COLO668 (cell line): ENCODE measurements around the gene NLRC5.
"Not testable (repeated sequence)": the region's sequence is repeated elsewhere in the genome, so short reads cannot be mapped to it uniquely, and the experiment has no call there.

Experiments used
- DNase-seq: peaks from one replicate; lab custom pipeline; 2025; ENCODE audit not compliant: unreplicated experiment; lab: John Stamatoyannopoulos, UW

The NLRC5 gene

DNA sequence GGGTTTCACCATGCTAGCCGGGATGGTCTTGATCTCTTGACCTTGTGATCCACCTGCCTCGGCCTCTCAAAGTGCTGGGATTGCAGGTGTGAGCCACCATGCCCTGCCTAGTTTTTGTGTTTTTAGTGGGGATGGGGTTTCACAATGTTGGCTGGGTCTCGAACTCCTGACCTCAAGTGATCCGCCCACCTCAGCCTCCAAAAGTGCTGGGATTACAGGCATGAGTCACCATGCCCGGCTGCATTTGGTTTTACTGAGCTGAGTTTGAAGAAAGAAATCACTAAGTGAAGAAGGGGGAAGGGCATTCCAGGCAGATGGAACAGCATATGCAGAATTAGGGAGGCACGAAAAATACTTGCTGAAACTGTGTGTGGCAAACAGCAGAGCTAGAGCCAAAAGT is 110.6 kb downstream of the NLRC5 start:
- not testable (repeated sequence) for DNase-seq

DNA sequence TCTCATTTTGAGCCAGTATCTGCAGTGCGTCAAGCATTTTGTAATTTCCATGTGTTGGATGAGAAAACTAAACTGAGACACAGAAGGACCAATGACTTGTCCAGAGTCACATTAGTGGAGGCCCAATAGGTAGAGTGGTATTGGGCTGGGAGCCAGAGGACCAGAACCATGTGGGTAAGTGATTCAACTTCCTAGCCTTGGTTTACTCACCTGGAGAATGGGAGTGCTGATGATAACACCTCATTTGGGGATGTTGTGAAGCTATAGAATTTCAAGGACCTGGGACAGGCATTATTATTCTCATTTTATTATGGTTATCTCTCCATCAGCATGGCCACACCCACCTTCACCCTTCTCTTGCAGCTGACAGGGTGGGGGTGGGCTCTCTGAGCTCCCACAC is 111.1 kb downstream of the NLRC5 start:
- DNase-seq = no peak

DNA sequence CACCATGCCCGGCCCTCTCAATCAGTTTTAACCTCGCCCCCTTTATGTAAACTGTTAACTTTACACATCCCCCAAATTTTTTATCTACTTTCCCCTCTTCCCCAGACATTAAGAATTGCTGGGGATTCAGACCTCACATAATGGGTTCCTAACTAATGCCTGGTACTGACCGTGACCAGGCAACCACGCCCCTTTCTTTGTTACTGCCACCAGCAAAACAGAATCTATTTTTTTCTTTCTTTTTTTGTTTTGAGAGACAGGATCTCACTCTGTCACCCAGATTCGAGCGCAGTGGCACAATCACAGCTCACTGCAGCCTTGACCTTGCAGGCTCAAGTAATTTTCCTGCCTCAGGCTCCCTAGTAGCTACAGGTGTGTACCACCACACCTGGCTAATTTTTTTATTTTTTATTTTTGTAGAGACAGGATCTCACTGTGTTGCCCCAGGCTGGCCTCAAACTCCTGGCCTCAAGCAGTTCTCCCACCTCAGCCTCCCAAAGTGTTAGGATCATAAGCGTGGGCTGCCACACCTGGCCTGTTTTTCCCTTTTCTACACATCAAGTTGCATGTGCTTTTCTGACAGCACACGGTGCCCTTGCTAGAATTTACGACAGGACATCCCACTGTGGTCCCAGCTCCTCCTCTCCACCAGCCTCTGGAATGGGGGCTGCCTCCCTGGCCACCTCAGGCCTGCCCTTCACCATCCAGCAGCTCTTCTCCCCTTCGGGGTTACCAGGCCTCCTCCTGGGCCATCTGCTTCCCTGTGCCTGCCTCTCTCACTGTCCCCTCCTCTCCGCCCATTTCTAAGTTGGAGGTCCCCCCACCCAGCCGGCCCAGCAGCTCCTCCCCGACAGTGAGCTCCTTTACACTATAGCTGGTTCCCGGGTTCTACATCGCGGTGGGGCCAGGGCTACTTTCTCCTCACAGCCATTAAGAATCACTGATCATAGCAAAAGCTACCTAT is 113.8 kb downstream of the NLRC5 start:
- DNase-seq = no peak

DNA sequence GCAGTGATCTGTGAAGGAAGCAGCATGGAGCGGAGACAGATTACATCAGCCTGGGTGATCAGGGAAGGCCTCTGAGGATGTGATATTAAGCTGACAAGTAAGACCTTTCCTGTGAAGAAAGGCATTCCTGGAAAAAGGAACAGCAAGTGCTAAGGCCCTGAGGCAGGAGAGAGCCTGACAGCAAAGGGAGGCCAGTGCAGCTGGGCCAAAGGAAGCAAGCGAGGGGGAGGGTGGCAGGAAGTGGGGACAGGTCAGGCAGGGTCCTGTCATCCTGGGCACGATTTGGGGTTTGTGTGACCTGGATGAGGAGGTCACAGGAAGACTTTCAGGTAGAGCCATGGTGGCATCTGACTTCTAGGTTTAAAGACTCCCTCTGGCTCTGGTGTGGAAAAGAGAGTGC is 115.3 kb downstream of the NLRC5 start:
- no peak for DNase-seq

DNA sequence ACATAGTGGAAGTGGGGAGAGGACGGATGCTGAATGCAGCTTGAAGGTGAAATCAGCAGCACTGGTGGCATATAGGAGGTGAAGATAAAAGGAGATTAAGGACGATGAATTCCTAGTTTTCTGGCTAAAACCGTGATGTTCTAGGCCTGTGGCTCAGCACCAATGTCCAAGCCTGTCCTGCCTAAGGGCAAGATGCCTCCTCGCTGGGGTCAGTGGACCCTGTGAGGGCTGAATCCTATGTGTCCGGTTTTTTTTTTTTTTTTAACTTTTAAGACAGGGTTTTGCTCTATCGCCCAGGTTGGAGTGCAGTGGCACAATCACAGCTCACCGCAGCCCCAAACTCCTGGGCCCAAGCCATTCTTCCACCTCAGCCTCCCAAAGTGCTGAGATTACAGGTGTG is 115.8 kb downstream of the NLRC5 start:
- DNase-seq = no peak

DNA sequence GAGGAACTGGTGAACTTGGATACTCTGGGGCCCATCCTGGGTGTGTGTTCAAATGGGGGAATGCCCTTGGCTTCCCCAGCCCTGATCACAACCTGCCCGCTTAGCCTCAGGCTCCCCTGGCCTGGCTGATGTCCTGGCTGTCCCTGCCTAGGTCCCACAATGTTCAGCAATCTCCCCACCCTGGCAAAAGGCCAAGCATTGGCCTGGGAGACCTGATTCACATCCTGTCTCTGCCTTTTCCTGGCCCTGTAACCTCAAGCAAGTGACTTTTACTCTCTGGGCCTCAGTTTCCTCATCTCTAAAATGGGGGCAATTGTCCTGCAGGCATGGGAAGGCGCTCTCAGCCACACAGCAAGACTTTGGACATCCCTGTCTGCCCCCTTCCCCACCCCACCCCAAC is 117.4 kb downstream of the NLRC5 start:
- DNase-seq = peak; percentile 9

DNA sequence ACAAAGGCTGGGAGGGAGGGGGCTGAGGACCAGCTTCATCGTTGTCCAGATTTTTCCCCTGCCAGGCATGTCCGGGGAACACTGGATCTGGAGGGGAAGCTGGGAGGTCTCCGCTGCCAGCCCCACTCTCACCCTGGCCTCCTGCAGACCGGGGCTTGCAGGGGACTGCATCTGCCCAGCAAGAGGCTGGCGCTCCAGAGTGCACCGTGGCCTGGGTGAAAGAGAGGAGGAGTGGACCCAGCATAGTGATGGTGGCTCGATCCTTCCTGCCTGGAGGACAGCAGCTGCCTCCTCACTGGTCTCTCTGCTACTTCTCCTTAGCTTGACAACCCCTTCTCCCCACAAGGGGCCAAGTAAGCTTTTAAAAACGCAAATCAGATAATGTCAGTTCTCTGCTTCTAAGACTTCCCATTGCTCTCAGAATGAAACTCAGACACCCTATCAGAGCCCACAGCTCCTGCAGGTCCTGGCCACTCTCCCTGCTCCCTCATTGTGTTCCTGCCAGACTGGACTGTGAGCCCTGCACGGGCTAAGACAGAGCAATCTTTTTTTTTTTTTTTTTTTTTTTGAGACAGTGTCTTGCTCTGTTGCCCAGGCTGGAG is 118.1 kb downstream of the NLRC5 start:
- no peak for DNase-seq

DNA sequence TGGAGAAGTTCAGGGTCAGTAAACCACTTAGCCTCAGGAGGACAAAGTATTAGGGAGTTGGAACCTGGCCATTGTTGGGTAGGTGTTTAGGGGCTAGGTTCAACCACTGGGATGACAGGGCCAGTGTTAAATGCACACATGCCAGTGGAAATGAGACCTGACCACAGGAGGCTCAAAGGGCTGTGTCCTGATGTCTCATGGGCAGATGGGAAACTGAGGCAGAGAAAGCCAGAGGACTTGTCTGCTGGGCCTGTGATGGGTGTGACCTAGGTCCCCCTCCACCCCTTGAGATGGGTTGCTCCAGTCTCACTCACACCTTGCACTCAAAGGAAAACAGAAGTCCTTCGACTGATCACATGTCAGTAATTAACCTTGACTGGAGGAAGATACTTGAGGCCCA is 119.1 kb downstream of the NLRC5 start:
- DNase-seq = no peak

DNA sequence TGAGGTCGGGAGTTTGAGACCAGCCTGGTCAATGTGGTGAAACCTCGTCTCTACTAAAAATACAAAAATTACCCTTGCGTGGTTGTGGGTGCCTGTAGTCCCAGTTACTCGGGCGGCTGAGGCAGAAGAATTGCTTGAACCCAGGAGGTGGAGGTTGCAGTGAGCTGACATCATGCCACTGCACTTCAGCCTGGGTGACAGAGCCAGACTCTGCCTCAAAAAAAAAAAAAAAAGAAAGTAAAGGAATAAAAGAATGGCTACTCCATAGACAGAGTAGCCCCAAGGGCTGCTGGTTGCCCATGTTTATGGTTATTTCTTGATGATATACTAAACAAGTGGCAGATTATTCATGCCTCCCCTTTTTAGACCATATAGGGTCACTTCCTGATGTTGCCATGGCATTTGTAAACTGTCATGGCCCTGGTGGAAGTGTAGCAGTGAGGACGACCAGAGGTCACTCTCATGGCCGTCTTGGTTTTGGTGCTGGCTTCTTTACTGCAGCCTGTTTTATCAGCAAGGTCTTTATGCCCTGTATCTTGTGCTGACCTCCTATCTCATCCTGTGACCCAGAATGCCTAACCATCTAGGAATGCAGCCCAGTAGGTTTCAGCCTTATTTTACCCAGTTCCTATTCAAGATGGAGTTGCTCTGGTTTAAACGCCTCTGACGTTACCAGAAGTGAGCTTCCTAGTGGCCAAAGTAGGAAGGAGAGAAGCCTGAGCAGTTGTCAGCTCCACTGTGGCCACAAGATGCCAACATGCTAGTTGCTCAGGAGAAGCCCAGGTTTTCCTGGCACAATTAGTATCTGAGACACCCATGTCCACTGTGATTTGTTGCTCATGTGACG is 120.1 kb downstream of the NLRC5 start:
- DNase-seq = not testable (repeated sequence)

DNA sequence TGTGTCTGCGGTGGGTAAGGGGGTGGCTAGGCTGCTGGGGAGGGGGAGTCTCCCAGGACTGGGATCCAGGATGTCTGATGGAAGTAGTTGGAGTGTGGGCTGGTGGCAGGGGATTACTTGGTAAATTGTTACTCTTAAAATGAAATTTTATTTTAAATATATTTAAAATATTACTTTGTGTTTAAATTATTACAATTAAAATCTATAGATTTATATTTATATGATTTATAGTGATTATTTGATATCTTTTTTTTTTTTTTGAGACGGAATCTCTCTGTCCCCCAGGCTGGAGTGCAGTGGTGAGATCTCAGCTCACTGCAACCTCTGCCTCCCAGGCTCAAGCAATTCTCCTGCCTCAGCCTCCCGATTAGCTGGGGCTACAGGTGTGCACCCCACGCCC is 121.6 kb downstream of the NLRC5 start:
- DNase-seq = no peak

DNA sequence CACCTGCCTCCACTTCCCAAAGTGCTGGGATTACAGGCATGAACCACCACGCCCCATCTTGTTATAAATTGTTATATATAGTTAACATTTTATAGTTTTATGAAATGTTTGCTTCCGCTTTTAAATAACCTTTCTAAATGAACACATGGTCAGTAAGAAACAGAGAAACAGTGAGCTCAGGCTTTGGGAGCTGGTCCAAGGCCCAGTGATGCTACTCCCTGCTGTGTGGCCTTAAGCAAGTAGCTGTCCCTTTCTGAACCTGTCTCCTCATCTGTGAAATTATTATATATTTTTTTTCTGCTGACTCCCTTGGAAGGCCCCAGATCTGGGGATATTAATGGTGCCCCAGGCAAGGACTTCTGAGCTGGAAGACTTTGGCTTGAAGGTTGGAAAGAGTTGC is 122.1 kb downstream of the NLRC5 start:
- no peak for DNase-seq

DNA sequence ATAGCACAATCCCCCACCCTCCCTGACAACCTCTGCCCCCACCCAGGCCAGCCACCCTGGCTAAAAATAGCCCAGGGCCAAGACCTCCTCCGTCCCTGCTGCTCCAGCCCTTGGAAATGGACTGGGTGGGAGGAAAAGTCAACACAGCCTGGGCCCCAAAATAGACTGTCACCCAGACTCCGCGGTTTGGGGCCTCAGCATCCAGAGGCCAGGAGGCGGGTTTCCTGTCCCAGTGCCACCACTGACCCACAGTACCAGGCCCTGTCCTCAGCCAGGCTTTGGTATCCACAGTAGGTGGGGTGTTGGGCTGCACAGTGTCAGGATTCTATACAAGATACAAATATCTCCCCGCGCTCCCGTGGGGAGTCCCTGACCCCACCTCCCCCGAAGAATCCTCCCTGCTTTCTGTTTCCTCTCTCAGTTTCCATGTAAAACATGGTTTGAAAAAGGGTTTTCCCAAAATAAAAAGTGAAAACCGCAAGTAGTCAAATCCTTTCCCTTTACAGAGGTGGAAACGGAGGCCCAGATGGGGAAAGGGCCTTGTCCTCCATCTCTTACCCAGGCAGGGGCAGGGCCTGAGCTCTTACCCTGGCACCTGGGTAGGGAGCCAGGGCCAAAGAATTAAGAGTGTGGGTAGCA is 123.2 kb downstream of the NLRC5 start:
- DNase-seq = no peak

DNA sequence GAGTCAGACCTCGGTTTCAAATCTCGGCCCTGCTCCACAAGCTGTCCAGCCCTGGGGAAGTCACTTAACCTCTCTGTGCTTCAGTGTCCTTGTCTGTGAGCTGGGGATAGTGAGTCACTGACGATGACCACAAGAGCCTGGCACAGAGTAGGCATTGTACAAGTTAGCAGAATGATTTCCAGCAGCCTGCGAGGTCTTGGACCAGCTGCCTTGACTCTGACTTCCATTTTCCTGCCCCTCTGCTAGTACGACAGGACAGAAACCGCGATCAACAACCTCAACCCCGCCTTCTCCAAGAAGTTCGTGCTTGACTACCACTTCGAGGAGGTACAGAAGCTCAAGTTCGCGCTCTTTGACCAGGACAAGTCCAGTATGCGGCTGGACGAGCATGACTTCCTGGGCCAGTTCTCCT is 123.7 kb downstream of the NLRC5 start:
- DNase-seq = no peak

DNA sequence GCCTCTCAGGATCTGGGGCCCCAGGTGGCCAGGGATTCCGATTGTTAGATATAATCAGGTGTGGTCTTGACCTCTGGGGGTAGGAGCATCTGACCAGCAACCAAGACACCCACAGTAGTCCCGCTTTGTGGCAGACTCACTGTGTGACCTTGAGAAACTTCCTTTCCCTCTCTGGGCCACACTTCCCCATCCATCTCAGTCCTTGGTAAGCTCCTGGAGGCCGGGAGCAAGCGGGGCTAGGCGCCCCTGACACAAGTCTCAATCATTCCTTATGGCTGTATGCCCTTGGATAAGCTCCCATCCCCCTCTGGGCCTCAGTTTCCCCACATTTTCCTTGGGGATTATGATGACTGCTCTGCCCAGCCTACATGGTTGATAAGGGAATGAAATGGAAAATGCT is 124.3 kb downstream of the NLRC5 start:
- no peak for DNase-seq

DNA sequence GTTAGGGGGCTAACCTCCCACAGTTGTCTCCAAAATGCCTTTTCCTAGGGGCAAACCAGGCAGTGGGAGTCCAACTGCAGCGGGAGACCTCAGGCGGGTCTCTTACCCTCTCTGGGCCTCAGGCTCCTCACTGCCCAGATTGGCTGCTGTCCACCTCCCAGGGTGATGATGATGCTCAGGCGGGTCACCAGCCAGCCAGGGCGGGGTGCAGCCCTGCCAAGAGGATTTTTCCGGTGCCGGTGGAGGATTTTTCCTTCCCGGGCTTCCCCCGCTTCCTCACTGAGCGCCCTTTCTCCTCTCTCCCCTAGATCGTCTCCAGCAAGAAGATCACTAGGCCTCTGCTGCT is 125.8 kb downstream of the NLRC5 start:
- no peak for DNase-seq

DNA sequence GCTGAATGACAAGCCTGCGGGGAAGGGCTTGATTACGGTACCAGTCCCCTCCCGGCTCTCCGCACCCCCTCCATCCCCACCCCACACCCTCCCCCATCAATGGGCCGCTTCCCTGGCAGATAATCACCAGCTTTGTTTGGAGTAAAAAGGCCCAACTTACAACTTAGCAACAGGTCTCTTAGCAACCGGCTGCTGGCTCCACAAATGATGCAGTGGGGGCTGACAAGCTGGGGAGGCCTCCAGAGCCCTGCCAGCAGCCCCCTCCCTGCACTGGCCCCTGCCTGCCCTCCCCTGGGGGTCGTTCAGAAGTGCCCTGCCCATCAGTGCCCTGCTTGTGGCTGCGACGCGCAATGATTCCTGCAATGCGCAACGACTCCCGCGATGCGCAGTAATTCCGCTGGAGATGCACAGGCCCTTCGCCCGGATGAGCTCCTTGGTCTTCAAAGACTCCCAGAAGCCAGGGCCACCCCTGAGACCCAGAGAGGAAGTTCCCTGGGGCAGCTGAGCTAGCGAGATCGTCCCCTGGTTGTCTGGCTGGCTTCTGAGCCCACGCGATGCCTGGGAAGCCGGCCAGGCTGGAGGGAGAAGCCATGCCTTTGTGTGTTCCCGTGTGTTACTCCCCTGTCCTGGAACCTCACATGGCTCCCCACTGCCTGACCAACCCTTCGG is 126.3 kb downstream of the NLRC5 start:
- no peak for DNase-seq

DNA sequence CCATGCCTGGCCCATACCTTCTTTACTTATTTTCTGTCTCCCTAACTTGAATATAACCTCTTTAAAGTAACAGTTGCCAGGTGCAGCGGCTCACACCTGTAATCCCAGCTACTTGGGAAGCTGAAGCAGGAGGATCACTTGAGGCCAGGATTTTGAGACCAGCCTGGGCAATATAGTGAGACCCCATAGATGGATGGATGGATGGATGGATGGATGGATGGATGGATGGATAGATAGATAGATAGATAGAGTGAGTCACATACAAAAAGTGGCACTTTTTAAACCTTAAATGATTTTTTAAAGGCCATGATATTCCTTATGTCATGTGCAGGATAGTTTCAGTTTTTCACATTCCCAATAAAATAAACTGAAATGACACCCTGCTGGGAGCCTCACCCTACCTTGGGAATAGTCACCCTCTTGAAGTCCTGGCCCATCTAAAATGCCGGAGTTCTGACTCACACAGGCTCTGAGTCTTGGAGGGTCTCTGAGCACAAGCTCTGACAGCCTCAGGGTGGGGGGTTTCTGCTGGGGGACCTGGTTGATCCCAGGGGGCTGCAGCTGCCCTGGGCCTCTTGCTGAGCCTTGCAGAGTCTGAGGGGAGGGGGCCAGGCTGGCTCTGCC is 129.2 kb downstream of the NLRC5 start:
- DNase-seq = no peak

DNA sequence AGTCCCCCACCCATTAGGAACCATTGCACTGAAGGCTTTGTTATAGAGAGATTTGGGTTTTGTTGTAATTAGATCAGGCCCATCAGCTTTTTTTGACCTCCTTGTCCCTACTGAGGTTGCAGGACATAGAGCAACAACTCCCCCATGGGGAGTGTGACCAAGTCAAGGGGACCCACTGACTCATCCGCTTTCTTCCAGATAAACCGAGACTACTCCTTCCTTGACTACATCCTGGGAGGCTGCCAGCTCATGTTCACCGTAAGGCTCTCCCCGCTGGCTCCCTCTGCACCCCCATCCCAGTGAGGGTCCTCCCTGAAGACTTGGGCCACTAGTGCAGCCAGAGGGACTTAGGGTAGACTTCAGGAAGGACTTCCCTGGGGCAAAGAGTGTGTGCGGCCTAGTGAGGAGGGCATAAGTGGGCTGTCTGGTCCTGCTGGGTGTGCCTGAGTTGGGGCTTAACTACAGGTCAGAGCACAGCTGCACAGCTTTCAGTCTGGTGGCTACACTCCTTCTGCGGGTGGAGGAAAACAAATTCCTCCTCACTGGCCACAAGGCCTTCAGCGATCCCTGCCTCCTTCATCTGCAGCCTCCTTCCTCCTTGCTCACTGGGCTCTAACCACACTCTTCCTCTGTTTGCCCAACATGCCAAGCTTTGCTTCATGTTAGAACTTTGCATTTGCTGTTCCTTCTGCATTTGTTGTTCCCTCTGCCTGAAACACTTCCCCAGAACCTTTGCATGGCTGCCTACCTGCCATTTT is 134.0 kb downstream of the NLRC5 start:
- no peak for DNase-seq

DNA sequence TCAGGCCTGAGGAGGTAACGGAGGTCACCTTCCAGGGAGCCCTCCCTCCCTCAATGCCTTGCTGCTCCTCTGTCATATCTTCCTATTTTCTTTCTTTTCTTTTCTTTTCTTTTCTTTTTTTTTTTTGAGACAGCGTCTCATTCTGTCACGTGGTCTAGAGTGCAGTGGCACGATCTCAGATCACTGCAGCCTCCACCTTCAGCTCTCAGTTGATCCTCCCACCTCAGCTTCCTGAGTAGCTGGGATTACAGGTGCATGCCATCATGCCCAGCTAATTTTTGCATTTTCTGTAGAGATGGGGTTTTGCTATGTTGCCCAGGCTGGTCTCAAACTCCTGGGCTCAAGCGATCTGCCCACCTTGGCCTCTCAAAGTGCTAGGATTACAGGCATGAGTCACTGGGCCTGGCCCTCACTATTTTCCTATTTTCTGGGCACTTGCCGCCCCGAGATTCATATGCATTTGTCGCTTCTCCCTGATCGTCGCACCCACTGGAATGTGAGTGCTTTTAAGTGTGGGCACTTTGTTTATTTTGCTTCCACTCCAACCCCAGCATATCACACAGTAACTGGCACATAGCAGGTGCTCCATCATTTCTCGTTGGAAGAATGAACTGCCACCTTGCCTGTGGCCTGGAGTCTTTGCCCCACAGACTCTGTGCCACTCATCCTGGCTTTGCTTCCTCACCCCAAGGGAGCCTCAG is 134.8 kb downstream of the NLRC5 start:
- DNase-seq = no peak
